SK-N-SH (cell line): ENCODE results near the gene PLA2G4B. TPM values are rescaled to one million over a fixed set of nuclear protein-coding genes. Genes with fewer than 3 reads are reported as not detected.

ENCODE experiments used
- CTCF ChIA-PET: fragments of 300-600, 350-600 bp; formaldehyde crosslinking; extraction: SDS; loops from one replicate; lab custom pipeline; 2021; lab: Yijun Ruan, JAX
- POLR2A ChIA-PET: fragments of 350-600 bp; sonication (Branson Sonifier 250); formaldehyde crosslinking; extraction: SDS; loops from one replicate; lab custom pipeline; 2020; ENCODE audit warnings: antibody characterized with exemption, inconsistent platforms; lab: Yijun Ruan, JAX
- DNase-seq: peaks from one replicate; pipeline ENCODE4 v3.0.0; 2012
- H2AFZ ChIP-seq: fragments of 200-600 bp; sonication (generic); 2 replicates; pipeline ENCODE4 v1.8.1; 2016; ENCODE audit warnings: antibody characterized with exemption, mild to moderate bottlenecking, low read depth
- H3F3A ChIP-seq: fragments of 200-600 bp; sonication (generic); replicated peaks from 2 replicates; pipeline ENCODE3; 2016; ENCODE audit warnings: antibody characterized with exemption, mild to moderate bottlenecking; ENCODE audit not compliant: insufficient read depth
- H3K27ac ChIP-seq, 2 experiments: fragments of 200-500 bp in 1 of 2; fragments of 200-600 bp in 1 of 2; sonication (Bioruptor generic) in 1 of 2; sonication (generic), shearing (Covaris generic) in 1 of 2; 2 replicates each; pipeline versions ENCODE4 v1.5.1 to v1.6.1; 2014 to 2016; ENCODE audit warnings: low read depth in 2 of 2, inconsistent platforms in 1 of 2, low read length in 1 of 2, mild to moderate bottlenecking in 1 of 2, mixed read lengths in 1 of 2
- H3K27me3 ChIP-seq: fragments of 200-600 bp; sonication (generic), shearing (Covaris generic); 2 replicates; pipeline ENCODE4 v1.6.1; 2016; ENCODE audit warnings: mixed run types; ENCODE audit not compliant: insufficient read depth
- H3K36me3 ChIP-seq, 2 experiments: fragments of 200-500 bp in 1 of 2; fragments of 200-600 bp in 1 of 2; sonication (Bioruptor generic) in 1 of 2; sonication (generic) in 1 of 2; replicated peaks in 1 of 2; 2 replicates each; pipeline versions ENCODE3 to v1.5.1; 2014 to 2016; ENCODE audit warnings: low read length in 1 of 2, mild to moderate bottlenecking in 1 of 2; ENCODE audit not compliant: insufficient read depth in 2 of 2, control insufficient read depth in 1 of 2
- H3K4me1 ChIP-seq, 2 experiments: fragments of 200-500 bp in 1 of 2; fragments of 200-600 bp in 1 of 2; sonication (Bioruptor generic) in 1 of 2; sonication (generic), shearing (Covaris generic) in 1 of 2; 2 replicates each; pipeline versions ENCODE4 v1.5.1 to v1.6.1; 2014 to 2016; ENCODE audit warnings: low read depth in 1 of 2, low read length in 1 of 2, mixed run types in 1 of 2; ENCODE audit not compliant: insufficient read depth in 2 of 2, control insufficient read depth in 1 of 2
- H3K4me2 ChIP-seq: fragments of 200-600 bp; sonication (generic), shearing (Covaris generic); 2 replicates; pipeline ENCODE4 v1.6.1; 2017; ENCODE audit warnings: mixed run types
- H3K4me3 ChIP-seq, 2 experiments: fragments of 200-500 bp in 1 of 2; fragments of 200-600 bp in 1 of 2; sonication (Bioruptor generic) in 1 of 2; sonication (generic), shearing (Covaris generic) in 1 of 2; 2 replicates each; pipeline versions ENCODE4 v1.5.1 to v1.8.1; 2014 to 2016; ENCODE audit warnings: low read depth in 2 of 2, inconsistent platforms in 1 of 2, low read length in 1 of 2, mild to moderate bottlenecking in 1 of 2, mixed read lengths in 1 of 2, moderate library complexity in 1 of 2
- H3K79me2 ChIP-seq: fragments of 200-600 bp; sonication (generic); 2 replicates; pipeline ENCODE4 v1.8.1; 2017; ENCODE audit warnings: mild to moderate bottlenecking; ENCODE audit not compliant: insufficient read depth
- H3K9ac ChIP-seq: fragments of 200-600 bp; sonication (generic); 2 replicates; pipeline ENCODE4 v1.6.1; 2017; ENCODE audit warnings: mixed run types
- H3K9me2 ChIP-seq: fragments of 200-600 bp; sonication (generic); 2 replicates; pipeline ENCODE4 v1.6.1; 2017; ENCODE audit warnings: mixed run types
- H3K9me3 ChIP-seq: fragments of 200-600 bp; sonication (generic); 2 replicates; pipeline ENCODE4 v1.6.1; 2017; ENCODE audit warnings: mixed run types, mild to moderate bottlenecking, moderate library complexity
- H4K20me1 ChIP-seq: fragments of 200-600 bp; sonication (generic); 2 replicates; pipeline ENCODE4 v1.6.1; 2017; ENCODE audit warnings: mild to moderate bottlenecking, mixed run types; ENCODE audit not compliant: insufficient read depth
- ELF1 ChIP-seq: IDR thresholded peaks from 2 replicates; pipeline ENCODE4 v1.4.0; 2012
- EZH2phosphoT487 ChIP-seq: fragments of 200-600 bp; sonication (generic); IDR thresholded peaks from 2 replicates; pipeline ENCODE4 v1.6.1; 2017; ENCODE audit warnings: low read depth, mixed run types, mild to moderate bottlenecking, antibody characterized with exemption, moderate library complexity, borderline replicate concordance
- FOSL2 ChIP-seq: IDR thresholded peaks from 2 replicates; pipeline ENCODE4 v1.4.0; 2012; ENCODE audit warnings: low read depth, mild to moderate bottlenecking, moderate library complexity, borderline replicate concordance
- FOXJ3 ChIP-seq: sonication (generic); formaldehyde crosslinking; IDR thresholded peaks from 2 replicates; pipeline ENCODE4 v1.5.1; 2020; ENCODE audit warnings: mild to moderate bottlenecking, missing genetic modification reagents
- GATA2 ChIP-seq: sonication (generic); formaldehyde crosslinking; IDR thresholded peaks from 2 replicates; pipeline ENCODE4 v1.5.0; 2020; ENCODE audit warnings: mild to moderate bottlenecking, missing genetic modification reagents
- JUND ChIP-seq: IDR thresholded peaks from 2 replicates; pipeline ENCODE4 v1.4.0; 2012
- MEF2A ChIP-seq: IDR thresholded peaks from 2 replicates; pipeline ENCODE4 v1.4.0; 2012; ENCODE audit warnings: low read depth, borderline replicate concordance
- MXI1 ChIP-seq: IDR thresholded peaks from 2 replicates; pipeline ENCODE4 v1.6.1; 2012; ENCODE audit warnings: mild to moderate bottlenecking, low read depth, low read length, improper control_type of control experiment
- NFIC ChIP-seq: IDR thresholded peaks from 2 replicates; pipeline ENCODE4 v1.4.0; 2012; ENCODE audit warnings: borderline replicate concordance
- RAD21 ChIP-seq: IDR thresholded peaks from 2 replicates; pipeline ENCODE4 v1.6.1; 2012; ENCODE audit warnings: mild to moderate bottlenecking, low read length
- RCOR1 ChIP-seq: fragments of 150-350 bp; IDR thresholded peaks from 2 replicates; pipeline ENCODE4 v1.6.1; 2017; ENCODE audit warnings: antibody characterized with exemption, low read length
- RXRA ChIP-seq: IDR thresholded peaks from 2 replicates; pipeline ENCODE4 v1.4.0; 2012; ENCODE audit warnings: low read depth, mild to moderate bottlenecking, borderline replicate concordance
- SMC3 ChIP-seq: IDR thresholded peaks from 2 replicates; pipeline ENCODE4 v1.6.1; 2012; ENCODE audit warnings: low read depth, low read length, improper control_type of control experiment
- TCF12 ChIP-seq: IDR thresholded peaks from 2 replicates; pipeline ENCODE4 v1.4.0; 2012
- YY1 ChIP-seq: IDR thresholded peaks from 2 replicates; pipeline ENCODE4 v1.4.0; 2012; ENCODE audit warnings: low read depth, mild to moderate bottlenecking
- WGBS: methylation state at CpG from one replicate; pipeline ENCODE4 v1.1.6; 2017; ENCODE audit warnings: low lambda C conversion rate; 5-methylcytosine and 5-hydroxymethylcytosine counted together
- polyA plus RNA-seq, 3 experiments: library from polyadenylated mRNA; depleted of rRNA; stranded (reverse); fragments of >200 nt; gene quantifications; 2 replicates each; pipeline ENCODE4 v1.2.3, GENCODE V29; 2012
- TF ChIP-seq, protein P1 (sequence below): IDR thresholded peaks from 2 replicates; pipeline ENCODE4 v1.6.1; 2012; ENCODE audit warnings: mild to moderate bottlenecking, low read depth, low read length, moderate library complexity
- TF ChIP-seq, protein P2 (sequence below): IDR thresholded peaks from 2 replicates; pipeline ENCODE4; 2012

The PLA2G4B gene
- polyA plus RNA-seq, 1 of the 3 experiments (the other 2 are of a cell fraction), result 5.3 TPM

DNA sequence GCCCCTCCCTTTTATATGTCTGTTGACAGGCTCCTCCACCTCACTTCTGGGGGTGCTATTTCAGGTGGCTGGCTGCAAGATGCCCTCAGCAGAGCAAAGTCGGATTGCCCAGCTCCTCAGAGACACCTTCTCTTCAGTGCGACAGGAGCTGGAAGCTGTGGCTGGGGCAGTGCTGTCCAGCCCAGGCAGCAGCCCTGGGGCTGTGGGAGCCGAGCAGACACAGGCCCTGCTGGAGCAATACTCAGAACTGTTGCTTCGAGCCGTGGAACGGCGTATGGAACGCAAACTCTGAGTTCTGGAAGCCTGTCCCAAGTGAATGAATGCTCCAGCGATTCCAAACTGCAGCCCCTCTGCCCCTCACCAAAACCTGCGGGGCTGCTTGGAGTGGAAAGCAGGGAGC, 13.5 kb upstream of the PLA2G4B start:
- Histone ChIP-seq H3K4me1 (peaks cover 3 to 4% of the 10 kb centered on the region in 2 experiments; a peak in 3 of 4 replicates), H3F3A (no peaks in the 10 kb centered on the region), H3K9ac (no peak overlapping the region), H2AFZ (no peak overlapping the region), H3K4me3 (no peak overlapping the region), H3K79me2 (no peaks in the 10 kb centered on the region), H3K4me2 (no peak overlapping the region), H3K9me2 (no peaks in the 10 kb centered on the region), H3K27ac (no peak overlapping the region), H3K27me3 (no peaks in the 10 kb centered on the region), H4K20me1 (no peaks in the 10 kb centered on the region), H3K9me3 (no peaks in the 10 kb centered on the region), H3K36me3 (peaks cover 0 to 39% of the 10 kb centered on the region in 2 experiments)
- WGBS, result 100% methylated on average over 3 of the region's 10 CpGs
- ChIA-PET POLR2A (no interaction called here), CTCF (interaction anchor here (1.4 to 8.6 kb wide), 3 partner anchors 14 to 251 kb away, joined by 3 to 66 read pairs (median 13); no protein-coding TSS in a partner anchor)
- no peak for DNase-seq
- TF ChIP-seq TCF12 (no peak), MXI1 (no peak), EZH2phosphoT487 (no peak), RXRA (no peak), ELF1 (no peak), MEF2A (no peak), GATA2 (CRISPR knock-in tag) (no peak), FOXJ3 (CRISPR knock-in tag) (no peak), YY1 (no peak), JUND (no peak)
- TF ChIP-seq, protein P1, sequence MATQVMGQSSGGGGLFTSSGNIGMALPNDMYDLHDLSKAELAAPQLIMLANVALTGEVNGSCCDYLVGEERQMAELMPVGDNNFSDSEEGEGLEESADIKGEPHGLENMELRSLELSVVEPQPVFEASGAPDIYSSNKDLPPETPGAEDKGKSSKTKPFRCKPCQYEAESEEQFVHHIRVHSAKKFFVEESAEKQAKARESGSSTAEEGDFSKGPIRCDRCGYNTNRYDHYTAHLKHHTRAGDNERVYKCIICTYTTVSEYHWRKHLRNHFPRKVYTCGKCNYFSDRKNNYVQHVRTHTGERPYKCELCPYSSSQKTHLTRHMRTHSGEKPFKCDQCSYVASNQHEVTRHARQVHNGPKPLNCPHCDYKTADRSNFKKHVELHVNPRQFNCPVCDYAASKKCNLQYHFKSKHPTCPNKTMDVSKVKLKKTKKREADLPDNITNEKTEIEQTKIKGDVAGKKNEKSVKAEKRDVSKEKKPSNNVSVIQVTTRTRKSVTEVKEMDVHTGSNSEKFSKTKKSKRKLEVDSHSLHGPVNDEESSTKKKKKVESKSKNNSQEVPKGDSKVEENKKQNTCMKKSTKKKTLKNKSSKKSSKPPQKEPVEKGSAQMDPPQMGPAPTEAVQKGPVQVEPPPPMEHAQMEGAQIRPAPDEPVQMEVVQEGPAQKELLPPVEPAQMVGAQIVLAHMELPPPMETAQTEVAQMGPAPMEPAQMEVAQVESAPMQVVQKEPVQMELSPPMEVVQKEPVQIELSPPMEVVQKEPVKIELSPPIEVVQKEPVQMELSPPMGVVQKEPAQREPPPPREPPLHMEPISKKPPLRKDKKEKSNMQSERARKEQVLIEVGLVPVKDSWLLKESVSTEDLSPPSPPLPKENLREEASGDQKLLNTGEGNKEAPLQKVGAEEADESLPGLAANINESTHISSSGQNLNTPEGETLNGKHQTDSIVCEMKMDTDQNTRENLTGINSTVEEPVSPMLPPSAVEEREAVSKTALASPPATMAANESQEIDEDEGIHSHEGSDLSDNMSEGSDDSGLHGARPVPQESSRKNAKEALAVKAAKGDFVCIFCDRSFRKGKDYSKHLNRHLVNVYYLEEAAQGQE, result no peak

DNA sequence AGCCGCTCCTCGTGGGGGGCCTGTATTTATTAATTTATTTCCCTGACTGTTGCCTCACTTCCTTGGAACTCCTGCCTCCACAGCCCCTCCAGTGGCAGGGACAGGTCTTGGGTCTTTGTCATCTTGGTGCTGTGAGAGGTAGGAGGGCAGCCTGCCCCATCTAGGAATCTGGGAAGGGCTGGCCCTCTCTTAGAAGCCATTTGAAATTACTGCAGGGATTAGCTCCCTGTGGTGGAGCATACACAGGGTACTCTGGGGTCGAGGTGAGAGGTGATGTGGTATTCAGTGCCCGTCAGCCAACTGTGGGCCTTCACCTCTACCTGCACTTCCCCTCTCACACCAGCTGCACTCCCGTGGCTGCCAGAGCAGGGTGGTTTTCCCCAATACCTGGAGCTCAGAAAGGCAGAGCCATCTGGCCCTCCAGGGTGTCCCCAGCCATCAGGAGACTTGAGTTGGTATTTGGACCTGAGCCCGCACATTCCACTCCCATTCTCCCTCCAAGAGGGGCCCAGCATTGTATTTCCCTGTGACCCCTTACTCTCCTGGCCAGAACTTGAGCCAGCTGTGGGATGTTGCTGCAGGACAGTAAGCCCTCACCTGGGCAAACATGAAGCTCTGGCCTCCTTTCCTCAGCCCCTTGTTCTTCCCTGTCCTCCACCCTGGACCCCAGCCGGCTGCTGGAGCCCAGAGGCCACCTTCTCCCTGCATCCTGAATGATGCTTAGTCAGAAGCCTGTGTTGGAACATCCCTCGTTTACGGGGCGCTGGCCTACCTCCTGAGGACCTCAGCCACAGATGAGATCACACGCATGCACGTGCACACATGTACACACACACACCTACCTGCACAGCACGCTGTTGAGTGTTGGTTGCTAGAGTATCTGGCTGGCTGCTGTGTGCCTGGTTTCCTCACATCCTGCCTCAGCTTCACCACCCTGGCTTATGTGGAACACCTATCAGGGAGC, 12.8 kb upstream of the PLA2G4B start:
- Histone ChIP-seq H3K9ac (no peak overlapping the region), H3K9me2 (no peaks in the 10 kb centered on the region), H3K27me3 (no peaks in the 10 kb centered on the region), H3K79me2 (no peaks in the 10 kb centered on the region), H3K4me2 (no peak overlapping the region), H3F3A (no peaks in the 10 kb centered on the region), H3K27ac (no peak overlapping the region), H3K4me3 (no peak overlapping the region), H2AFZ (no peak overlapping the region), H3K4me1 (peaks cover 3 to 4% of the 10 kb centered on the region in 2 experiments; a peak in 3 of 4 replicates), H3K9me3 (no peaks in the 10 kb centered on the region), H3K36me3 (peaks cover 0 to 34% of the 10 kb centered on the region in 2 experiments), H4K20me1 (no peaks in the 10 kb centered on the region)
- ChIA-PET CTCF (interaction anchor here (1.3 to 8.6 kb wide), 4 partner anchors 15 to 251 kb away, joined by 3 to 66 read pairs (median 8); no protein-coding TSS in a partner anchor), POLR2A (no interaction called here)
- DNase-seq, result no peak
- WGBS, result 81% methylated on average over 6 of the region's 13 CpGs
- TF ChIP-seq SMC3 (no peak), TCF12 (no peak), FOSL2 (no peak), RCOR1 (no peak), RAD21 (no peak), NFIC (no peak)
- TF ChIP-seq, protein P2, sequence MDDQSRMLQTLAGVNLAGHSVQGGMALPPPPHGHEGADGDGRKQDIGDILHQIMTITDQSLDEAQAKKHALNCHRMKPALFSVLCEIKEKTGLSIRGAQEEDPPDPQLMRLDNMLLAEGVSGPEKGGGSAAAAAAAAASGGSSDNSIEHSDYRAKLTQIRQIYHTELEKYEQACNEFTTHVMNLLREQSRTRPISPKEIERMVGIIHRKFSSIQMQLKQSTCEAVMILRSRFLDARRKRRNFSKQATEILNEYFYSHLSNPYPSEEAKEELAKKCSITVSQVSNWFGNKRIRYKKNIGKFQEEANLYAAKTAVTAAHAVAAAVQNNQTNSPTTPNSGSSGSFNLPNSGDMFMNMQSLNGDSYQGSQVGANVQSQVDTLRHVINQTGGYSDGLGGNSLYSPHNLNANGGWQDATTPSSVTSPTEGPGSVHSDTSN, result no peak
- TF ChIP-seq, protein P1, result no peak
